HFF-Myc (cell line): ENCODE results near the gene HASPIN.

Experiments used
- DNase-seq: peaks from one replicate; pipeline ENCODE4 v3.0.0-alpha.2; 2011; ENCODE audit warnings: low read depth; ENCODE audit errors: extremely low read depth
- H3K4me3 ChIP-seq: replicated peaks from 2 replicates; pipeline ENCODE4 v1.5.1; 2011; ENCODE audit warnings: low read depth, mild to moderate bottlenecking, control low read depth, low read length
- CTCF ChIP-seq: IDR thresholded peaks from 2 replicates; pipeline ENCODE4 v1.5.1; 2012; ENCODE audit warnings: mild to moderate bottlenecking, low read depth, low read length, control low read depth; ENCODE audit errors: missing control alignments

Gene HASPIN

GRCh38 chr17:3681565-3681964, 42.1 kb upstream of the HASPIN start:
- no peak for DNase-seq
- no peak overlapping the region for H3K4me3 ChIP-seq
- no peak for TF ChIP-seq CTCF

GRCh38 chr17:3682033-3682432, 41.7 kb upstream of the HASPIN start:
- no peak for DNase-seq
- no peak for TF ChIP-seq CTCF
- H3K4me3 ChIP-seq: no peak overlapping the region

- H3K4me3 ChIP-seq: no peak overlapping the region
- TF ChIP-seq CTCF: peak; percentile 97
- no peak for DNase-seq
Measured at GRCh38 chr17:3683054-3683511, 40.6 kb upstream of the HASPIN start.

DNA sequence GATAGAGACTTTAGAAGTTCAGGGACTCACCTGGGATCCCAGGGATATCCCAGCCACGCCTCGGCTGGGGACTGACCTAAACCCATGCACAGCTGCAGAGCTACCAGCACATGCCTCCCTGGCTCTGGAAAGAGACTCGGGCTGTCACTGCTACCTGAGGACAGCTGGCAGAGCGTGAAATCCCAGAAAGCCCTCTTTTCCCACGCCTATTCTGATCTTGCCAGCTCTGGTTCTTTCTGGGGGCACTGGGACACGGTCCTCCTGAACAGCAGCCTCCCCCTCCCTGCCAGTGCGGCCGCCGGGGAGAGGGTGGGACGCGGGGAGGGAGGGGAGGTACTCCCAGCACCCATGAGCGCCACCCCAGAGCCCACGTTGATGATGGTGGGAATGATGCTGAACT, 38.5 kb upstream of the HASPIN start:
- H3K4me3 ChIP-seq: no peak overlapping the region
- TF ChIP-seq CTCF: no peak
- DNase-seq: no peak

- no peak for DNase-seq
- no peak overlapping the region for H3K4me3 ChIP-seq
- no peak for TF ChIP-seq CTCF
Measured at GRCh38 chr17:3688027-3688553, 35.6 kb upstream of the HASPIN start.

- no peak for DNase-seq
- TF ChIP-seq CTCF: no peak
Measured at GRCh38 chr17:3688852-3689261, 34.8 kb upstream of the HASPIN start.

More at GRCh38 chr17:3688852-3689261, 34.8 kb upstream of the HASPIN start:
- H3K4me3 ChIP-seq: no peak overlapping the region
